GM21367 (cell line): Measurements from ENCODE around the gene TRIM7.

ENCODE experiments used
- ATAC-seq: cut with Tn5 transposase; IDR thresholded peaks from one replicate; pipeline ENCODE4 v1.9.1; 2021; ENCODE audit not compliant: unreplicated experiment

Gene TRIM7

GRCh38 chr5:181204826-181205760 is at the start of gene TRIM7:
Gene TRIM7 (minus strand): TSS chr5:181205196. CDS start chr5:181205110, 86 bp downstream.
- ATAC-seq, result no peak

- ATAC-seq, result no peak
These were observed 43.3 kb upstream of the TRIM7 start for GRCh38 chr5:181248277-181248676.

GRCh38 chr5:181246276-181247049 is 41.5 kb upstream of the TRIM7 start:
- peak; percentile 23 for ATAC-seq

- ATAC-seq, result no peak
These were observed 40.7 kb upstream of the TRIM7 start for GRCh38 chr5:181245427-181246275.

GRCh38 chr5:181243564-181244343 is 38.8 kb upstream of the TRIM7 start, which contains the start of gene RACK1:
Gene RACK1 (minus strand): TSS chr5:181243906. CDS start chr5:181243800, 106 bp downstream.
- ATAC-seq, result peak; percentile 58

GRCh38 chr5:181243018-181243563 is 38.1 kb upstream of the TRIM7 start:
- no peak for ATAC-seq

GRCh38 chr5:181242031-181242451 is 37.0 kb upstream of the TRIM7 start:
- no peak for ATAC-seq

- no peak for ATAC-seq
These were observed 36.5 kb upstream of the TRIM7 start for GRCh38 chr5:181241393-181241975.

GRCh38 chr5:181239062-181239663 is 34.2 kb upstream of the TRIM7 start:
- no peak for ATAC-seq

GRCh38 chr5:181237729-181238385 is 32.9 kb upstream of the TRIM7 start:
- ATAC-seq, result no peak

- no peak for ATAC-seq
These were observed 32.1 kb upstream of the TRIM7 start for GRCh38 chr5:181236954-181237641.

- ATAC-seq, result no peak
These were observed 31.5 kb upstream of the TRIM7 start for GRCh38 chr5:181236471-181236870.

- no peak for ATAC-seq
These were observed 30.8 kb upstream of the TRIM7 start for GRCh38 chr5:181235689-181236366.

GRCh38 chr5:181235323-181235688 is 30.3 kb upstream of the TRIM7 start:
- no peak for ATAC-seq

GRCh38 chr5:181234455-181235306 is 29.7 kb upstream of the TRIM7 start:
- no peak for ATAC-seq

- no peak for ATAC-seq
These were observed 28.9 kb upstream of the TRIM7 start for GRCh38 chr5:181233801-181234454.
